DMS153 treated with DMSO at 0.1 percent for 48 hours (cell line): ENCODE data around the gene EHD1.

Experiments used
- DNase-seq: peaks from one replicate; lab custom pipeline; 2025; ENCODE audit not compliant: unreplicated experiment; lab: John Stamatoyannopoulos, UW

EHD1 gene

DNA sequence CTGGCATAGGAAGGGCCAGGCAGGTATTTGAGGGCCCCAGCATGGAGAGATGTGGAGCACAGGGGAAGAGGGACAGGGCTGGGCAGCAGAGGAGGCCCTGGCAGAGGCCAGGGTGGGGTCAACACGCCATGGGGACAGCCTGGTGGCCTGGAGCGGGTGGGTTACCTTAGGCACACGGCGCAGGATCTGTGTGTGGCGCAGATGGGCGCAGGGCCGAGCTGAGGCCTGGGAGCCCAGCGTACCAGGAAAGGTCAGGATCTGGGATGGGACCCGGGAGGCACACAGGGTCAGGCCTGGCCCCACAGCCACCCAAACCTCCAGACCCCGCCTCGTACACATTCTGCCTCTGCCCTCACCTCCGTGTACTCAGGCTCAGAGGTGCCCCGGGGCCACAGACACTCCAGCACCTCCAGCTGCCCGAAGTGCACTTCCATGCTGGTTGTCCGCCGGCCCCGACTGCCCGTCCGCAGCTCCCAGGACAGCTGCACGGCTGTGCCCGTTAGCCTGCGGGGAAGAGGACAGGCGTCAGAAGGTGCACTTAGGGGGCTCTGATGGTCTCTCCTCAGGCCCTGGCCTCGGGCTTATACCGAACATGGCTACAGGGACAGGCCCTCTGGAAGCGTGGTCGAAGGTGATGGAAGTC, 32.2 kb upstream of the EHD1 start:
- no peak for DNase-seq

DNA sequence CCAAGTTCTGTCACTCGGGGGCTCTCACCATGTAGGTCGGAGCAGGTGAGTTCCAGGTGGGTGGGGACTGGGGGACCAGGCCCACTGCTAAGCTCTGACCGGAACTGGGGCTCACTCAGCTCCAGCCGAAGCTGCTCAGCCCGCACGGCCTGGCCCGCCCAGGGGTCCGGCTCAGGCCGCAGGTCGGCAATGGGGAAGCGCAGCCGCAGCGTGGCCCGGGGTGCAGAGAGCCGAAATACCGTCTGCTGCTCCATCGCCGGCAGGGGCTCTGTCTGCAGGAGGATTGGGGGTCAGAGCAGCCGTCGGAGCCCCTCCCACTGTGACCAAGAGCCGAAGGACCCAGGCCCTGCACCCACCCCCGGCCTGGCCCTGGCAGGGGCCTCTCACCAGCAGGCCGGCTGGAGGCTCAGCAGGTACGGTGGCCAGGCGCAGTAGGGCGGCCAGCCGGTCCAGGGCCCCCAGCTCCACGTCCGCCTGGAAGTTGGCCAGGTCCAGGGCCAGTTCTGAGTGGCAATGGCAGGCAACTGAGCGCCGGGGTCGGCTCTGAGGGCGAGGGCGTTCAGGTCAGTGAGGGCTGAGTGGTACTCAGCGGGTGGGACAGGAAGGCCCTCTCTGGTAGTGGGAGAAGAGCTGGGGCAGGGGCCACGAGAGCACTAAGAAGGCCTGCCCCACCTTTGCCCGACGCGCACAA, 31.4 kb upstream of the EHD1 start:
- no peak for DNase-seq

GRCh38 chr11:64908766-64909165, 30.3 kb upstream of the EHD1 start:
- no peak for DNase-seq

GRCh38 chr11:64906314-64906635, 27.9 kb upstream of the EHD1 start:
- DNase-seq: no peak

- no peak for DNase-seq
These were observed 27.3 kb upstream of the EHD1 start for GRCh38 chr11:64905516-64906313.

- no peak for DNase-seq
These were observed 24.9 kb upstream of the EHD1 start for GRCh38 chr11:64903291-64903833.

DNA sequence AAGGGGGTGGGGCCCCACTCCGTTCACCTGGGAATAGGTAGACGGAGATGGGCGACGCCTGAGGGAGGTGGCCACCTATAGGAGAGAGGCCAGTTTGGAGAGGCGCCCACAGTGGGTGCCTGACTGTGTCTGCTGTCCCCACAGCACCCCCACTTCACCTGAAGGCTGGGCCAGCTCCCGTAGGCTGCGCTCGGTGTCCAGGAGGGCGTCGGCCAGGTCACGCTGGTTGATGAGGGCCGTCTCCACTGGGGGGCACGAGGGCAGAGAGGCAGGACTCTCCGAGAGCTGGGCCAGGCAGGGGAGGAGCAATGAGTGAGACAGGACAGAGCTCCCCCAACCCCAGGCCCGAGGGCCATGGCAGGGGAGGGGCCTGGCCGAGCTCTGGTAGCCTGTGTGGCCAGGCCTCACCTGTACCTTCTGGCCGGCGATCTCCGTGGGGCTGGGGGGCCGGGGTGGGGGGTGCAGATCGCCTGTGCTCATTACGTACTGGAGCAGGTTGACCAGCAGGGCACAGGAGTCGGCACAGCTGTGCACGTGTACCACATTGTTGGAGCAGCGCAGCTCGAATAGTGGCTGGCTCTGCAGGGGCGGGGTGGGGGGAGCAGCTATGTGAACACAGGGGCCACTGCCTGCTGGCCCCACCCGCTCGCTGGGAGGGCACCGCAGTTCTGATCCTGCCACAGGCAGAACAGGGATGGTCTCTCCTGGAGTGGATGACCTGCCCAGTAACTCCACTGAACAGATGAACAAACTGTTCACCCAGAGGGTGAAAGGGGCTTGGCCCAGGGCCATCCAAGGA, 23.9 kb upstream of the EHD1 start:
- DNase-seq: no peak

- DNase-seq: no peak
These were observed 22.4 kb upstream of the EHD1 start for GRCh38 chr11:64900774-64901173.

DNA sequence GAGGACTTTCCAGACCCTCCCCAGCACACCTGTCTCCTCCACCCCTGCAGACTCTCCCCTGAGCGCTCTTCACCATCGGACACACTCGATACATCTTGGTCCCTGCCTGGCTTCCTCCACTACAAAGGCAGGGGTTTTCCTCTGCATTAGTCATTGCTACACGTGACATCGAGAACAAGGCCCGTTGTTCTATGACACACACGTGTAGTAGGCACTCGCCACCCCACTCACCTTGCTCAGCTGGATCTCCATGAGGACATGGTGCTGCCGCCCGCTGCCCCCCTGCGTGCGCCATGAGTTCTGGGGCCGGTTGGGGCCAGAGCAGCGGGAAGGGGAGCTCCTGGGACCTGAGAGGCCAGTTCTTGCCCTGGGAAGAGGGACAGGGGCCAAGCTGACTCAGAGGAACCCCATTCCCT, 21.9 kb upstream of the EHD1 start:
- DNase-seq: no peak

- no peak for DNase-seq
These were observed 20.1 kb upstream of the EHD1 start for GRCh38 chr11:64898541-64898940.

- DNase-seq: no peak
These were observed 19.6 kb upstream of the EHD1 start for GRCh38 chr11:64898076-64898445.

GRCh38 chr11:64897381-64898075, 19.1 kb upstream of the EHD1 start:
- no peak for DNase-seq

DNA sequence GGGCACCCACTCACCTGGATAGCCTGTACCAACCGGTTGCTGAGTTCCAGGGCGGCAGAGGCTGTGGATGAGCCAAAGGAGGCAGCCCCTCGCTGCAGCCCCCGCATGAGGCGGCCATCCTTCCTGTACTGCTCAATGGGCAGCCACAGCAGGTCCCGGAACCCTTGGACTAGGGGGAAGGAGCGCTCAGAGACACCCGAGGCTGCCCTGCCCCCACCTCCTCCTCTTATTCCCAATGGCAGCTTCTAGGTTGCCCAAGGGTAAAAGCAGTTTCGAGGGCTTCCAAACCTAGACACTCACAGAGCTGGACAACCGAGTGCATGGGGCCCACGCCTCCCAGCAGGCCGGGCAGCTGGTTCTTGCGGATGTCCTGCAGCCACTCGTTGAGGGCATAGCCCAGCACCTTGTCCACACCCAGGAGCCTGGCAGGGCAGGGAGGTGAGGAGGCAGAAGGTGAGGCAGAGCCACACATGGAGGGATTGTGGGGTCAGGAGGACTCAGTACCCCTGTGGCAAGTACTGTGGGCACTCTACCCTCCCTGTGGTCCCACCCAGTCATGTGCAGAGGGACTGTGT, 18.1 kb upstream of the EHD1 start:
- DNase-seq: no peak

DNA sequence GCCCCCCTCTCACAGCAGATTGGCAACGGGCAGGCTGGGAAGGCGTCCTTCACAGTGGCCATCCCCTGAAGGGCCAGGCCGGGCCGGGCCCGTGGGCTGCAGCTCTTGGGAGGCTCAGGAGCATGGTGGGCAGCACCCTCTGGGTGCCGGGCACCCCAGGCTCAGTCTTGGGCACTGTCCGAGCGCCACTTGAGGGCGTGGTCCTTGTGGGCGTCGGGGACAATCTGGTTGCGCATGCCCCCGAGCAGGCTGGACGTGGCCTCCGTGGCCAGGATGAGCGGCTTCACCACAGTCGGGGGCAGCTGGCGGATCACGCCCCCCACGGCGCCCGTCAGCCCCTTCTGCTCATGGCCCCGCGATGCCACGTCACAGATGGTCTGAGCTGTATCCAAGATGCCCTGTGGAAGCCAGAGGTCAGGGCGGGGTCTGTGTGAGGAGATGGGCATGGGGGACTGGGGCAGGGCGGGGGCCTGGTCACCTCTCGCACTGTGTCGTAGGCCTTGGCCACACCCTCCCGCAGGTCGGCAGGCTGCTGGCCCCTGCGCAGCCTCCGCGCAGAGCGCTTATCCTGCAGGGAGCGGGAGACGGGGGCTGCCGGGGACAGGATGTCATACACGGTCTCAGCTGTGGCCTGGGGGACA, 16.5 kb upstream of the EHD1 start:
- DNase-seq: no peak

DNA sequence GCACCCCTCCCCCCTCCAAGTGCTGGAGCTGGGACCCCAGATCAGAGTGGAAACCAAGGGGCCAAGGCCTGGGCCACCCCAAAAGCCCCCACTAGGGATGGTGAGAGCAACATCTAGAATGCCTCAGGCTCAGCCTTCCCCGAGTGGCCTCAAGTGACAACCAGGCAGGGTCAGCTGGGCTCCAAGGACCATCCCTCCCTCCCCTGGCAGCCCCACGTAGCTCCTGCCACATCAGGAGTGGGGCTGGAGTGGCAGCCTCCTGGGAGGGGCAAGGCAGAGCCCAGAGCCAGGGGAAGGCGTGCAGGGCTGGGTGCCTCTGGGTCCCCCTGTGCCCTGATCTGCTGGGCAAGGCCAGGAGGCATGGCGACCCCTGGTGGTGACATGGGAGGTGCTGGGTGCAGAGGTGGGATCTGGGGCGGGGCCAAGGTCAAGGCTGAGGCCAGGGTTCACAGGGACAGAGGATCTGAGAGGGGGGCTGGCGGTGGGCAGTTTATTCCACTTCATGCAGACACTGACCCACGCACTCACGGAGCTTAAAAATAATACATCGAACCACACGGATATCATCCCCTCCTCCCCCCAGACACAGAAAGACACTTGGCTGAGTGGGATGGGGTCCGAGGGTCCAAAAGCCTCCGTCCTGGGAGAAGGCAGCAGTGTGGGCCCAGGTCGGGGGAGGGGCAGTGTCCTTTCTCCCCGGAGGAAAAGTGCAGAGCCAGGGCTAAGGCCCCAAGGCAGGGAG, 15.8 kb upstream of the EHD1 start:
- DNase-seq: peak; percentile 51

DNA sequence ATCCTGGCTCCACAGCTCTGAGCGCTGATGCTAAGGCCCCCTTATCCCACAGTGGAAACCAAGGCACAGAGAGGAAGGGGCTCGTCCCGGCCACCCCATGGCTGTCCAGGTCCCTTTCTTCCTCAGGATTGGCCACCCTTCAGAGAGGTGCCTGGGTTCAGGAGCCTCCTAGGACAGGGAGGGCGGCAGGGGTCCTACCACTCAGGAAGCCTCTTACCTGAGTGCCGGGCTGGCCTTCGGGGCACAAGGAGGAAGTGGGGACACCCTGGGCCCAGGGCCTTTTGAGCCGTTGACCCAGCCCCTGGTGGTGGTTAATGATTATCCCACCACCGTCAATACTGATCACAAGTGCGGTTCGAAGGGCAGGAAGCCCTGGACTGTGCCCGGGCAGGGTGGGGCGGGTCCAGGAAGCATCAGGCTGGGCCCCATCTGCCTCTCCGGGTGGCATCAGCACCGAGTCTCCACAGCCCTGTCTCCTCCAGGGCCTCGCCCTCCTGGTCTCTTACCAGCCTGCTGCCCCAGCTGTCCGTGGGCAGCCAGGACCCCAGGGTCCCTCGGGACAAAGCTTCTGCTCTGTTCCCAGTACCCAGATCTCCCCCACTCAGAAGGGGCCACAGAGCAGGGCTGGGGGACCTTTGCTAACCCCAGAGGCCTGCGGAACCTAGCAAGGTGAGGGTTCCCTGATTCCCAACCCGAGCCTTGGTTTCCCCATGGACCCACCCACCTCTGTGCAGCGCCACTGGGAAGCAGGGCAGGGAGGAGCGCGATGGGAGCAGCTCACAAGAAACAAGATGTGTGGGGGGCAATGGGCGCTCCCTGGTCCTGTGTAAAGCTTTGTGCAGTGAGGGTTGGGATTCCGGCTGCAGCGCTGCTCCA, 15.0 kb upstream of the EHD1 start:
- DNase-seq: no peak

DNA sequence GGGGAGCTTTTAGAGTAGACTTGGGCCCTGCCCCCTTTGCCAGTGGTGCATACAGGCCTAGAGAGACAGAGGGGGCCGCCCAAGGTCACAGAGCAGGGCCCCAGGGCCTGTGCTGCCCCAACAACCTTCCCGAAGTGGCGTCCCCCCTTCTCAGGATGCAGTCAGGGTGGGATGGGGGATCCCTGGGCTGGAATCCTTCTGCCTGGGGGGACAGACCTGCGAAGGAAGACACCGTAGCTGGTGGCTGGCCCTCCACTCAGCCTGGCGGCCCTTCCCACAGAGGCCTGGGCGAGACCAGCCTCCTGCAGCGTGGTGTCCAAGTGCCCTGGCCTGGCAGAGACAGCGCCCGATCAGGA, 14.4 kb upstream of the EHD1 start:
- DNase-seq: no peak

GRCh38 chr11:64892411-64892831, 14.0 kb upstream of the EHD1 start:
- DNase-seq: no peak
